Neuron (in vitro differentiated cells): Measurements from ENCODE around the gene SLC9A9.
A peak's percentile ranks its signal among the peaks of the same experiment; 100 is the strongest.

Source experiments
- H2AFZ ChIP-seq: one replicate; pipeline ENCODE4 v1.6.1; 2013; ENCODE audit warnings: low read depth, mild to moderate bottlenecking, inconsistent platforms, low read length, moderate library complexity
- H3K27me3 ChIP-seq: one replicate; pipeline ENCODE4 v1.6.1; 2013; ENCODE audit warnings: low read length; ENCODE audit not compliant: insufficient read depth
- H3K36me3 ChIP-seq: one replicate; pipeline ENCODE4 v1.6.1; 2013; ENCODE audit warnings: low read length; ENCODE audit not compliant: insufficient read depth
- H3K4me1 ChIP-seq: one replicate; pipeline ENCODE4 v1.6.1; 2013; ENCODE audit warnings: low read length; ENCODE audit not compliant: insufficient read depth
- H3K4me3 ChIP-seq: 2 replicates; pipeline ENCODE4 v1.5.1; 2013; ENCODE audit warnings: mild to moderate bottlenecking, low read length, moderate library complexity
- H3K9me3 ChIP-seq: one replicate; pipeline ENCODE4 v1.6.1; 2013; ENCODE audit warnings: low read length

The SLC9A9 gene

GRCh38 chr3:143576568-143577270 is 271.5 kb downstream of the SLC9A9 start:
- peaks cover 5% of the 10 kb centered on the region for H3K4me1 ChIP-seq
- H3K27me3 ChIP-seq: no peaks in the 10 kb centered on the region
- no peaks in the 10 kb centered on the region for H3K36me3 ChIP-seq
- no peak overlapping the region for H3K4me3 ChIP-seq
- no peak overlapping the region for H2AFZ ChIP-seq
- no peaks in the 10 kb centered on the region for H3K9me3 ChIP-seq

GRCh38 chr3:143574933-143575332 is 273.3 kb downstream of the SLC9A9 start:
- Histone ChIP-seq H3K36me3 (no peaks in the 10 kb centered on the region), H3K4me3 (no peak overlapping the region), H3K27me3 (no peaks in the 10 kb centered on the region), H2AFZ (no peak overlapping the region), H3K9me3 (no peaks in the 10 kb centered on the region), H3K4me1 (peaks cover 3% of the 10 kb centered on the region)

DNA sequence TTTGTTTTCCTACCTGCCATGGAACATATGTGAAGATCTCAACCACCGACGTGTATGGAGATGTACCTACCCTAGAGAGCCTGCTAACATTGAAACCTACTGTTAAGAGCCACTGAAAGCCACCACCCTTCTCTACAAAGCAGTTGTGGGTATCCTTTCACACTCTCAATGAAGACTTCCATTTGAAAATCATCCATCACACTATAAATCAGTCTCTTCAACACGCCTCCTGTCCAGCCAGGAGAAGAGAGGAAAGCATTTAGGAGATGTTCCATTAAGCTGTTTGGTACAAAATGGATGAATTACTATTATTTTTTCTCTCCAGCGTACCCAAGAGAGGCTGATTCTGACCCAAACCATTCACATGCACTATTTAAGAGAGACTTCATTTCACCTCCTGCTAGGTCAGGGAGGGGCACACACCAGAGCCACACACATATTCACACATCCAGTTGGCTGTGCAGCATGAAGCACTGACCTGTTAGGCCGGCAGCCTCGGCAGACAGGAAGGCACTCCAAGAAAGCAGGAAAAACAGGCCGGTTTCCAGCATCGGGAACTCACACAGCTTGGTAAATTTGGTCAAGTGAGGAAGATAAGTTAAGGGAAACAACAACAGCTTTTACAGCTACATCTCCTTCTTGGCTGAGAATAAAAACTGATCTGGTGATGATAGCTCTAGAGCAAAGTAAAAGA is 274.5 kb downstream of the SLC9A9 start:
- Histone ChIP-seq H3K9me3 (no peaks in the 10 kb centered on the region), H3K4me1 (no peaks in the 10 kb centered on the region), H3K27me3 (no peaks in the 10 kb centered on the region), H2AFZ (no peak overlapping the region), H3K36me3 (no peaks in the 10 kb centered on the region), H3K4me3 (no peak overlapping the region)

GRCh38 chr3:143571548-143571947 is 276.7 kb downstream of the SLC9A9 start:
- no peaks in the 10 kb centered on the region for H3K4me1 ChIP-seq
- no peaks in the 10 kb centered on the region for H3K27me3 ChIP-seq
- no peak overlapping the region for H3K4me3 ChIP-seq

DNA sequence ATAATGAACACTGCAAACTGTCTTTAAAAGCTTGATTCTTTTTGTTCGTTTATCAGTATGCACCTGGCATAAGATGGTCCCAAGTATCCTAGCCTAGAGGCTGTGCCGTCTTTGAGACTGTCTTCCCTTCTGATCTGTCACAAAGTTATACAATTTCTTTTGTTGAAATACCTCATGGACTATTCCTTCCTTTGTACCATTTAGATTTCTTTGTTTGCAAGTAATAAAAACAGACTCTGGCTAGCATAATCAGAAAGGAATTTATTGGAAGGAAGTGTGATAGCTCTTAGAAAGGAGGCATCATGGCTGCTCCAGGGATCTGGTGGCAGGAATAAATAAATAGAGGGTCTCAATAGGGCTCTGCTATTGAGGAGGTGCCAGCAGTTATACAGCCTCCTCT is 280.4 kb downstream of the SLC9A9 start:
- Histone ChIP-seq H3K27me3 (no peaks in the 10 kb centered on the region), H3K36me3 (no peaks in the 10 kb centered on the region), H3K4me1 (no peaks in the 10 kb centered on the region), H3K4me3 (no peak overlapping the region), H3K9me3 (no peaks in the 10 kb centered on the region), H2AFZ (peak overlapping the region; percentile 72)

More at GRCh38 chr3:143571548-143571947, 276.7 kb downstream of the SLC9A9 start:
- Histone ChIP-seq H3K9me3 (no peaks in the 10 kb centered on the region), H2AFZ (no peak overlapping the region), H3K36me3 (no peaks in the 10 kb centered on the region)

GRCh38 chr3:143565951-143566350 is 282.3 kb downstream of the SLC9A9 start:
- Histone ChIP-seq H3K27me3 (no peaks in the 10 kb centered on the region), H2AFZ (no peak overlapping the region), H3K9me3 (no peaks in the 10 kb centered on the region), H3K36me3 (no peaks in the 10 kb centered on the region), H3K4me3 (no peak overlapping the region), H3K4me1 (no peaks in the 10 kb centered on the region)

DNA sequence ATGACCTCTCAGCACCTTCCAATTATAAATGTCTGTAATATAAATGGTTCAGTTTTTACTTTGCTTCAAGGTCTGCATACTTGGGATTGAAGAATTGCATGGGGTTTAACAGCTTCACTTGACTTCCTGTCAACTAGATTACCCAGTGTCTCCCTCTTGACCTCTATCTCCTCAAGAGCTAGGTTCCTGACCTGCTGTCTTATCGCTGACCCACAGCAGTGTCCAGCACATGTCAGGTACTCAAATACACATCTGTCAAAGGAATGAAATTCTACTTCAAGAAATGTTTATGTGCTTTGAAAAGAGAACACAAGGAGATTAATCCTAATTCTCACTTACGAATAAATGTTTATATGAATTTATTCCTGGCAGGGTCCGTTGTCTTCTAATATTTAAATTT is 284.5 kb downstream of the SLC9A9 start:
- Histone ChIP-seq H3K4me3 (no peak overlapping the region), H3K27me3 (no peaks in the 10 kb centered on the region), H2AFZ (no peak overlapping the region), H3K4me1 (no peaks in the 10 kb centered on the region), H3K36me3 (no peaks in the 10 kb centered on the region), H3K9me3 (no peaks in the 10 kb centered on the region)

GRCh38 chr3:143562789-143563188 is 285.5 kb downstream of the SLC9A9 start:
- no peak overlapping the region for H3K4me3 ChIP-seq
- no peaks in the 10 kb centered on the region for H3K36me3 ChIP-seq
- no peak overlapping the region for H2AFZ ChIP-seq
- no peaks in the 10 kb centered on the region for H3K27me3 ChIP-seq
- H3K4me1 ChIP-seq: no peaks in the 10 kb centered on the region
- peaks cover 6% of the 10 kb centered on the region for H3K9me3 ChIP-seq

DNA sequence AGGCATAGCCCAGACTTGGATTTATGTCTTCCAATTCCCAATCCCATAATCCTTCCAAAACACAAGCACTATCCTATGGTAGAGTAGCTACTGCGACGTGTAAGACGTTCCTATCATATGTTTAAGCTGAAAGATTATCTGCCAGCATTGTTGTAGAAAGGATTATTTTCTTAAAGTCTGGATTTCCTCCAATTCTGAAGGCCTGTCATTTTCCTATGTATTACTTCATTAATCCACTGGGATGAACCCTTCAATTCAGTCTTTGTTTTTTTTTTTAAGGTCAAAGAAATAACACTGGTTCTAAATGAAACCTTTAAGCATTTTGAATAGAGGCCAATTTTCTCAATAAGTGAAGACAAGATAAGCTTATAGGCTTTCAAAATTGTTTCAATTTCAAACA is 289.0 kb downstream of the SLC9A9 start:
- Histone ChIP-seq H3K27me3 (no peaks in the 10 kb centered on the region), H3K9me3 (peaks cover 9% of the 10 kb centered on the region), H2AFZ (no peak overlapping the region), H3K4me1 (no peaks in the 10 kb centered on the region), H3K4me3 (no peak overlapping the region), H3K36me3 (no peaks in the 10 kb centered on the region)

DNA sequence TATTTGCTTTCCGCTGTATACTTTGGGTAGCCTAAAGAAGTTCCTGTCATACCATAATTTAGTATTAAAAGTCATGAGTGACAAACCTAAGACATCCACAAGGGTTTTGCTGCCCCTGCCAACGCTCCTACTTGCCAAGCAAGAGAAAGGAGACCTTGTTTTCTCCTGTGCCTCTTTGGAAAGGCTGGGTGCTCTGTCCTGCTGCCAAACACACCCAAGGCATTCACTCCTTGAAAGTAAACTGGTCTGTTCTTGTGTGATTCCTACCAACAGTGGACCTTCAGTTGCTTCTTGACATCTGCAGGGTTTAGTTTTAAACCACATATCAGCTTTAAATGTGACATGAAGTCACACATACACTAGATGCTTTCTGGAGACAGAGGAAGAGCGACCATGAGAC is 295.4 kb downstream of the SLC9A9 start:
- no peak overlapping the region for H2AFZ ChIP-seq
- no peaks in the 10 kb centered on the region for H3K27me3 ChIP-seq
- H3K4me1 ChIP-seq: no peaks in the 10 kb centered on the region
- peaks cover 3% of the 10 kb centered on the region for H3K9me3 ChIP-seq
- no peaks in the 10 kb centered on the region for H3K36me3 ChIP-seq
- no peak overlapping the region for H3K4me3 ChIP-seq

DNA sequence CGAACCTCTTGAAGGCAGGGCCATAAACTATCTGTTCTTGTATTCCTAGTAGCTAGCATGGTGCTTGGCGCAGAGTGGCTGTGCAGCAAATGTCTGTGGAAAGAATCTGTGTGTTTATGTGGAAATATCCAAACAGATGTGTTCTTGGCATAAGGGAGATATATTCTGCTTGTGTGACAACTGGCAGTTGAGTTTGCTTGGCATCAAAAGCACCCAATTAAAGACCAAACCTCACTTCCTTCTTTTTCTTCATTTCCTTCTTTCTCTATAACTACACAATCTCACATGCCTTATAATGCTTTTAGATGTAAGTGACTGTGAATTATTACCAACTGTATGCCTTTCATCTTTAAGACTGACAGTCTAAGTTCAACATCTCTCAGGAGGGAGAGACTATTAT is 296.5 kb downstream of the SLC9A9 start:
- Histone ChIP-seq H3K9me3 (peaks cover 2% of the 10 kb centered on the region), H3K27me3 (no peaks in the 10 kb centered on the region), H3K4me1 (no peaks in the 10 kb centered on the region), H3K36me3 (no peaks in the 10 kb centered on the region), H2AFZ (no peak overlapping the region), H3K4me3 (no peak overlapping the region)

- Histone ChIP-seq H3K9me3 (peaks cover 2% of the 10 kb centered on the region), H2AFZ (no peak overlapping the region), H3K4me1 (no peaks in the 10 kb centered on the region), H3K36me3 (no peaks in the 10 kb centered on the region), H3K27me3 (no peaks in the 10 kb centered on the region), H3K4me3 (no peak overlapping the region)
Measured at GRCh38 chr3:143548861-143549497, 299.3 kb downstream of the SLC9A9 start.

- no peak overlapping the region for H2AFZ ChIP-seq
- no peaks in the 10 kb centered on the region for H3K4me1 ChIP-seq
- peaks cover 2% of the 10 kb centered on the region for H3K9me3 ChIP-seq
- H3K4me3 ChIP-seq: no peak overlapping the region
- no peaks in the 10 kb centered on the region for H3K27me3 ChIP-seq
- H3K36me3 ChIP-seq: no peaks in the 10 kb centered on the region
Measured at GRCh38 chr3:143548393-143548792, 299.9 kb downstream of the SLC9A9 start.
